ENCODE data around the gene CHCHD6.
A peak's percentile ranks its signal among the peaks of the same experiment; 100 is the strongest.

The CHCHD6 gene

GRCh38 chr3:126903521-126903920 is 199.5 kb downstream of the CHCHD6 start:
- no peak for TF ChIP-seq POLR2A (IDR thresholded peaks at IDR 0.05; ENCODE audit: low read depth, low read length)
- FAIRE-seq (no peak), DNase-seq (ENCODE audit: insufficient read length, low spot score) (no peak)

- no peak for TF ChIP-seq POLR2A (IDR thresholded peaks at IDR 0.05; ENCODE audit: low read depth, low read length)
- DNase-seq (ENCODE audit: insufficient read length, low spot score) (no peak), FAIRE-seq (no peak)
Observed at GRCh38 chr3:126907557-126907956, 203.5 kb downstream of the CHCHD6 start.

- FAIRE-seq (no peak), DNase-seq (ENCODE audit: insufficient read length, low spot score) (no peak)
- no peak for TF ChIP-seq POLR2A (IDR thresholded peaks at IDR 0.05; ENCODE audit: low read depth, low read length)
Observed at GRCh38 chr3:126908752-126909275, 204.8 kb downstream of the CHCHD6 start.

GRCh38 chr3:126910231-126910630 is 206.2 kb downstream of the CHCHD6 start:
- DNase-seq (ENCODE audit: insufficient read length, low spot score) (no peak), FAIRE-seq (no peak)
- TF ChIP-seq POLR2A (IDR thresholded peaks at IDR 0.05; ENCODE audit: low read depth, low read length), result no peak

GRCh38 chr3:126911162-126912026 is 207.4 kb downstream of the CHCHD6 start:
- no peak for TF ChIP-seq POLR2A (IDR thresholded peaks at IDR 0.05; ENCODE audit: low read depth, low read length)
- peak; percentile 91 for DNase-seq (ENCODE audit: insufficient read length, low spot score)
- peak; percentile 82 for FAIRE-seq

- no peak for TF ChIP-seq POLR2A (IDR thresholded peaks at IDR 0.05; ENCODE audit: low read depth, low read length)
- FAIRE-seq (no peak), DNase-seq (ENCODE audit: insufficient read length, low spot score) (no peak)
Observed at GRCh38 chr3:126912027-126912422, 208.0 kb downstream of the CHCHD6 start.

- no peak for DNase-seq (ENCODE audit: insufficient read length, low spot score)
- no peak for TF ChIP-seq POLR2A (IDR thresholded peaks at IDR 0.05; ENCODE audit: low read depth, low read length)
- FAIRE-seq, result no peak
Observed at GRCh38 chr3:126912491-126913195, 208.6 kb downstream of the CHCHD6 start.

- DNase-seq (ENCODE audit: insufficient read length, low spot score) (no peak), FAIRE-seq (no peak)
- no peak for TF ChIP-seq POLR2A (IDR thresholded peaks at IDR 0.05; ENCODE audit: low read depth, low read length)
Observed at GRCh38 chr3:126913524-126913923, 209.5 kb downstream of the CHCHD6 start.

- DNase-seq (ENCODE audit: insufficient read length, low spot score) (no peak), FAIRE-seq (no peak)
- no peak for TF ChIP-seq POLR2A (IDR thresholded peaks at IDR 0.05; ENCODE audit: low read depth, low read length)
Observed at GRCh38 chr3:126914226-126914625, 210.2 kb downstream of the CHCHD6 start.

GRCh38 chr3:126915015-126915414 is 211.0 kb downstream of the CHCHD6 start:
- no peak for FAIRE-seq
- no peak for TF ChIP-seq POLR2A (IDR thresholded peaks at IDR 0.05; ENCODE audit: low read depth, low read length)
- DNase-seq (ENCODE audit: insufficient read length, low spot score), result no peak

GRCh38 chr3:126916546-126916945 is 212.5 kb downstream of the CHCHD6 start:
- DNase-seq (ENCODE audit: insufficient read length, low spot score) (no peak), FAIRE-seq (no peak)
- TF ChIP-seq POLR2A (IDR thresholded peaks at IDR 0.05; ENCODE audit: low read depth, low read length), result no peak

GRCh38 chr3:126917232-126917804 is 213.3 kb downstream of the CHCHD6 start:
- FAIRE-seq, result no peak
- TF ChIP-seq POLR2A (IDR thresholded peaks at IDR 0.05; ENCODE audit: low read depth, low read length), result no peak
- DNase-seq (ENCODE audit: insufficient read length, low spot score), result no peak

- TF ChIP-seq POLR2A (IDR thresholded peaks at IDR 0.05; ENCODE audit: low read depth, low read length), result no peak
- DNase-seq (ENCODE audit: insufficient read length, low spot score) (no peak), FAIRE-seq (no peak)
Observed at GRCh38 chr3:126918355-126918821, 214.3 kb downstream of the CHCHD6 start.

Measured in H54 (cell line).